Measurements from ENCODE around the gene LYSMD2.

LYSMD2 gene

GRCh38 chr15:51718746-51719145 is 18.7 kb downstream of the LYSMD2 start:
- no peak for DNase-seq

- no peak for DNase-seq
These were observed 19.2 kb downstream of the LYSMD2 start for GRCh38 chr15:51718219-51718618.

- no peak for DNase-seq
These were observed 22.5 kb downstream of the LYSMD2 start for GRCh38 chr15:51714911-51715310.

DNA sequence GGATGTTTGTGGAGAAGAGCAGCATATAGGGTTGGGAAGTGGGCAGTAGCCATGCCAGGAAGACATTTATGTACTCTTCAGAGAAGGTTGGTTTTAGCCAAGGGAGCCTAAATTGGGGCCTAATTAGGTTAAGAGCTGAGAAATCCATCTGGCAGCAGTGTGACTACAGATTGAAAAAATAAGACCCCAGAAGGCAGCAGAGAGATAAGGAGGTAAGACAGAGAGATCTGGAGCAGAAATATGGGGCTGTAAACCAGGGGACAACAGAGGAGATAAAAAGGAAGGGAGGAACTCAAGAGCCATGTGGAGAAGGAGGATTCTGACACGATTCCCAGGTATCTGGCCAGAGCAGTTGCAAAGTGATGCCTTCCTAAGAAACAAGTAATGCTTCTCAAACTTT is 23.3 kb downstream of the LYSMD2 start:
- no peak for DNase-seq

- no peak for DNase-seq
These were observed 28.4 kb downstream of the LYSMD2 start for GRCh38 chr15:51709031-51709430.

DNA sequence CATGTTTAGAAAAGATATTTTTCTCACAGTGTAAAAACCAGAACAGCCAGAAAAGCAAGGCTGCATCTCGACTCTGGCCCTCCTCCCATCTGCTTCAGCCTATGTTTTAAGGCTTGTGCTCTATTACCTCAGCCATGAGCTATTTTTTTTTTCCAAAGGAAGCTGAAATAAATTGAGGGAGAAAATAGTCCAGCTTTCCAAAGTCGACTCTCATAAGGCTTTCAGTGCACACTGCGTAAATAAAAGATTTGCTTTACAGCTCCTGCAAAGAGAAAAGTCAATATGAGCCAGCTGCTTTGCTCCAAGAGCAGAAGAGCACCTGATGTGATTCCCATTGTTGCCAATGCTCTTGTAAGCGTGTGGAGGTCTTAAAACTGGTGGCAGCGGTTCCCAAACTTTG is 29.4 kb downstream of the LYSMD2 start:
- no peak for DNase-seq

- DNase-seq, result no peak
These were observed 30.4 kb downstream of the LYSMD2 start for GRCh38 chr15:51706926-51707608.

DNA sequence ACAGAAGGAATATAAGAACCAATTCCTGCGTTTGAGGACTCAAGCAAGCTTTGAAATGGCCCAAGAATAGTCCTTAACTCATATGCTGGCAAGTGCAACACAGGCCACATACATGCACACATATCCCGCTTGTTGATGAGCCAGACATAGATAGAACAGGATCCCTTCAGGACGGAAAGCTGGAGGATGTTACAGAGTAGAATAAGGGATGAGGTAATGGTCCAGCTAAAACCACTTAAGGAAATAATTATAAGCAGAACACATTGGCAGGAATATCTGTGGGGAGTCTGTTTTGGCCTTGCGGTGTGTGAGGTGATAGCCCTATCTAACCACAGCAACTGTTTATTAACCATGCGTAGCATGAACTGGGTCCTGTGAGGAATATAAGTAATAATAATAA is 31.2 kb downstream of the LYSMD2 start:
- no peak for DNase-seq

DNA sequence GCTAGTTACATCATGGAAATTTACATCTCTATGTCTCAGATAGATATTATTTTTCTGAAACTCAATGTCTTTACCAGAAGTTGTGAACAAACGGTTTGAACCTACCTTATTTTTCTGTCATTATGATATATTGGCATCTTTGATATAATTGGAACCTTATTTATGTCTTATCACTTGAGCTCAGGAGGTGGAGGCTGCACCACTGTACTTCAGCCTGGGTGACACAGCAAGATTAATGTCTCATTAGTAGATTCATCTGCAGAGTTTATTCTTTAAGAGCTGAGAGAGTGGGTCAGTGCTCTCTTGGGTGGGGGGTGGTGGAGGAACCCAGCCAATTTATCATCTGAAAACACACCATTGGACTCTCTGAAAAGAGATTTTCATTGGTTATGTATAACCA is 34.7 kb downstream of the LYSMD2 start:
- no peak for DNase-seq

DNA sequence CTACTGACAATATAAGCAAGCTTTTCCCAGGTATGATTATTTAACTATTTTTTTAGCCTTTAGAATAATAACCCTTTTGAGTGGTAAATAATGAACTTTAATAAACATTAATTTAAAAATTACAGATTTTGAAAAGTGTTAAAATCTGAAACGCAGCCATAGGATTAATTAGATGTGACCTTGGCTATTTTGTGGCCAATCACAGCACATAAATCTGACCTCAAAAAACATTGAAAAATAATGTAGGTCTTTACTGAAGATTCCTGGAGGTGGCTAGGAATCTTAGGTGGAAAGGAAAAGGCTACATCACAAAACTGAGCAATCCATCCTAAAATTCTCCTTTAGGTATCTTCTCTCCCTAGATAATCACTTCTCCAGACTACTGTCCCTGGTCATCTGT is 38.1 kb downstream of the LYSMD2 start:
- DNase-seq, result no peak

GRCh38 chr15:51697163-51697562 is 40.3 kb downstream of the LYSMD2 start:
- DNase-seq, result no peak

GRCh38 chr15:51696566-51696965 is 40.9 kb downstream of the LYSMD2 start:
- DNase-seq, result no peak

GRCh38 chr15:51692154-51692553 is 45.3 kb downstream of the LYSMD2 start:
- no peak for DNase-seq

- no peak for DNase-seq
These were observed 48.6 kb downstream of the LYSMD2 start for GRCh38 chr15:51688863-51689262.

DNA sequence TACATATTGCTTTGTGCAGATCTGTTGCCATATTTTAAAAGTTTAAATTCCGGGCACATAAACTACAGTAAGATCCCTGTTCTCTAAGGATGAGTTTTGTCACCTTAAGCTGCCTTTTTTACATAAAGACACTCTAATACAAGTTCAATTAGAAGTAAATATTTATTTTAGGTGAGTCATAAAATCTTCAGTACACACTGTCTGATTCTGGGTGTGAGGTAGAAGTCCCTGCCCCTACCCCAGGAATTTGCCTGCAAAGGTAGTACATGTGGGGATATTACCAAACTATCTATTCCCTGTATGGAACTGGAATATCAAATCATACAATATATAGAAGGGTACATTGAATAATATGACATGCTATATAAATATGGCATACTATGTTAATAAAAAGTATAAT is 49.9 kb downstream of the LYSMD2 start:
- DNase-seq, result no peak

- peak; percentile 64 for DNase-seq
These were observed 56.0 kb downstream of the LYSMD2 start, which contains the start of gene SCG3 for GRCh38 chr15:51681303-51681963. Gene SCG3, plus strand, starts transcription at chr15:51681503. Its CDS starts 253 bp downstream, at chr15:51681756.

DNA sequence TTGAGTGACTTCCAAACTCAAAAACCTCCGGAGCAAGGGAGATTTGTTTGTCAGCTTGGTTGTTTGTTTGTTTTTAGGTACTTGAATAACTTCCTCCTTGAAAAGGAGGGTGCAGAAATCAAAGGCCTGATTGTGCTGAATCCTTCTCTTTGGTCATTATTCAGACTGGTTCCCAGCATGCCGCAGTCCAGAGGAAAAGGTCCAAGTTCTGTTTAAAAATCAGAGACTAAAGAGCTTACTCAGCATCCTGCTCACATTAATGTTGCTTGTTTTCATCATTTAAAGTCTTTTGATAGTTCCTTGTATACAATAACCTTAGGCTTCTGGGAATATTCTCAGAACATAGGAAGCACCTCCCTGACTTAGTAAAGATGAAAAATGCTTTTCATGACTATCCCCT is 57.1 kb downstream of the LYSMD2 start:
- no peak for DNase-seq

DNA sequence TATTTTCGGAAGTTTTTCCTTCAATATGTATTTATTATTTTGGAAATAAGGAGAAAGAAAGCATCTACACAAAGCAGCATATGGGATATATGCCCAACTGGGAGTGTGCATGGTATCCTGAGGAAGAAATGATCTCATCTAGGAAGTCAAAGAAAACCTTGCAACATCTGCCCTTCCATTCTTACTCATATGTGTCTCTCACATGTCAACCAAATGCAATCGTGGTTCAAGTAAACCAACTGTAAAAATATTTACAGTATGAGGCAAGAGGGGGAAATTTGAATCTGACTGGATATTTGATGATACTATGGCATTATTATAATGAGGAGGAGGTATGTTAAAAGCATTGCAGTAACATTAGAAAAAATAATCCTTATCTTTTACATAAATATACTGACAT is 59.4 kb downstream of the LYSMD2 start:
- DNase-seq, result no peak

DNA sequence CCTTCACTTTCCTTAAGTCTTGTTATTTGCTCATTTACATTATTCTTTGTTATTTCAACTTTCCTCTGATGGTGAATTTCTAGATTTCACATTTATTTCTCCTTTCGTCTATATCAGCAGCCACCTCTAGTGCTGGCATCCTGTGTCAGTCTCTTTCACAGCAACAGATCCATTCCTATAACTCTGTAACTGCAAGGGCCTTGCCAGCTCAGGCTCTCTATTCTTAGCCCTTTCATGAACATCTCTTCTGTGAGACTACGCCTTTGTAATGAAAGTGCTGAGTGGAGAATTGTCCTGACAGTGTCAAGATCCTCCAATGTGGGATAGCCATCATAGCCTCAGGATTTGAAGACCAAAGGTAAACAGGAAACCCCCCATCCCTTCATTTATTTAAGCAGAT is 60.0 kb downstream of the LYSMD2 start:
- DNase-seq, result no peak

DNA sequence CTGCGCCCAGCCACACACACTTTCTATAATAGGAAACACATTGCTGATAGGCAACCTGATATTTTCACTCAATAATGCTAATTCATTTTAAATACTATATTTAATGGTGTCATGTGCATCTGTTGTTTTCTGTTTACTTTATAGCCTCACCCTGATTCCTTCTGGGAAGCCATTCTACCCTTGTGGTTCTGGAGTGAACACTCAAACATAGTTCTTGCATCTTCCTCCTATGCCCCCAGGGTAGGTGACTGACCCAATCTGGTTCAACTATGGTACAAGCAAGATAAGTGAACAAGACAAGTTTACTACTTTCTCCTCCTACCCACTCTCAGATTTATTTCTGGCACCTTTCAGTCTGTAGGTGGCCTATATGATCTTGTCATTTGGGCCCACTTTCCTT is 60.4 kb downstream of the LYSMD2 start:
- no peak for DNase-seq

DNA sequence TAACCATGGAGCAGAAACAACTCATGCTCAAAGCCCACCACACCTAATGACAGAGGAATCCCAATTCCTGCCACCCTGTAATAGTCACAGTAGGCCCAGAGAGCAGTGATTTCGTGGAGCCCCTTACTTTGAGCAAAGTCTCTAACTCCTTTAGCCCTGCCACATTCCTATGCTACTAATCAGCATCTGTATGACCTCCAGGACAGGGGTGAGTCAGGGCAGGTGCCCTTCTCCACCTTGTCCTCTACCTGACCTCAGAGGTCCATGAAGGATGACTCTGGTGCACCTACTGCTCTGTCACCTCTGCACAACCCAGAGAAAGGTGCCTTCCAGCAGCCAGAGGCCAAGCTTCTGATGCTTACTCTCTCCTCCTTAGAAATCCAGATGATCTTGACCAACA is 62.2 kb downstream of the LYSMD2 start:
- no peak for DNase-seq
